Hematopoietic multipotent progenitor cell treated with erythropoietin and hydrocortisone succinate and interleukin-3 and kit ligand, for 8 days (in vitro differentiated cells): ENCODE data around the gene LAT.
A peak's percentile ranks its signal among the peaks of the same experiment; 100 is the strongest.
"Not testable (repeated sequence)": the region's sequence is repeated elsewhere in the genome, so short reads cannot be mapped to it uniquely, and the experiment has no call there.

ENCODE experiments used
- DNase-seq: peaks from one replicate; pipeline ENCODE4 v3.0.0-alpha.2; 2015

Gene LAT

GRCh38 chr16:28977703-28978662 lies 6.9 kb upstream of the LAT start:
- no peak for DNase-seq

GRCh38 chr16:28980330-28980729 lies 4.5 kb upstream of the LAT start:
- not testable (repeated sequence) for DNase-seq

GRCh38 chr16:28980929-28981328 lies 3.9 kb upstream of the LAT start:
- DNase-seq, result no peak

GRCh38 chr16:28981517-28981916 lies 3.3 kb upstream of the LAT start:
- peak; percentile 70 for DNase-seq

GRCh38 chr16:28982418-28982817 lies 2.4 kb upstream of the LAT start:
- DNase-seq, result no peak

GRCh38 chr16:28982949-28983348 lies 1.9 kb upstream of the LAT start:
- no peak for DNase-seq

GRCh38 chr16:28983644-28984043 lies 1.2 kb upstream of the LAT start:
- no peak for DNase-seq

GRCh38 chr16:28984091-28984490 lies 761 bp upstream of the LAT start:
- no peak for DNase-seq

GRCh38 chr16:28985211-28986041 lies 574 bp downstream of the LAT start:
- no peak for DNase-seq

GRCh38 chr16:28986046-28986445 lies 1.2 kb downstream of the LAT start:
- DNase-seq, result no peak

GRCh38 chr16:28986492-28986891 lies 1.6 kb downstream of the LAT start:
- DNase-seq, result no peak

- no peak for DNase-seq
Measured at GRCh38 chr16:28987170-28987853, 2.5 kb downstream of the LAT start.

GRCh38 chr16:28989363-28989762 lies 4.5 kb downstream of the LAT start:
- no peak for DNase-seq

GRCh38 chr16:28990375-28991040 lies 5.7 kb downstream of the LAT start:
- DNase-seq, result no peak

GRCh38 chr16:28991687-28992086 lies 6.8 kb downstream of the LAT start:
- DNase-seq, result no peak

- no peak for DNase-seq
Measured at GRCh38 chr16:28992496-28992895, 7.6 kb downstream of the LAT start.

- DNase-seq, result no peak
Measured at GRCh38 chr16:28998837-28999236, 14.0 kb downstream of the LAT start.

- DNase-seq, result no peak
Measured at GRCh38 chr16:28999577-28999976, 14.7 kb downstream of the LAT start.

- DNase-seq, result no peak
Measured at GRCh38 chr16:29000019-29000418, 15.2 kb downstream of the LAT start.

GRCh38 chr16:29004496-29005139 lies 19.8 kb downstream of the LAT start:
- DNase-seq, result peak; percentile 59

- peak; percentile 98 for DNase-seq
Measured at GRCh38 chr16:29007730-29008593, 23.1 kb downstream of the LAT start.
